ENCODE data around the gene GBP3.

- no peak for TF ChIP-seq POLR2AphosphoS5 (IDR thresholded peaks at IDR 0.05; ENCODE audit: borderline replicate concordance, low read depth, low read length)
- TF ChIP-seq EZH2 (IDR thresholded peaks at IDR 0.05) = no peak
- no peak for TF ChIP-seq FOXP2 (optimal IDR thresholded peaks at IDR 0.05; ENCODE audit: control extremely low read depth, extremely low read length, insufficient read depth)
Measured at GRCh38 chr1:88961647-88962275, 60.9 kb downstream of the GBP3 start.

Measured in SK-N-MC (cell line).